Measurements from ENCODE around the gene GPA33. TPM values are rescaled to one million over a fixed set of nuclear protein-coding genes. Genes with fewer than 3 reads are reported as not detected.
A peak's percentile ranks its signal among the peaks of the same experiment; 100 is the strongest.

GPA33 gene, protein sequence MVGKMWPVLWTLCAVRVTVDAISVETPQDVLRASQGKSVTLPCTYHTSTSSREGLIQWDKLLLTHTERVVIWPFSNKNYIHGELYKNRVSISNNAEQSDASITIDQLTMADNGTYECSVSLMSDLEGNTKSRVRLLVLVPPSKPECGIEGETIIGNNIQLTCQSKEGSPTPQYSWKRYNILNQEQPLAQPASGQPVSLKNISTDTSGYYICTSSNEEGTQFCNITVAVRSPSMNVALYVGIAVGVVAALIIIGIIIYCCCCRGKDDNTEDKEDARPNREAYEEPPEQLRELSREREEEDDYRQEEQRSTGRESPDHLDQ
- 1 to 10 TPM; 2.9 to 4.6 (median 4.5) TPM for total RNA-seq
- total RNA-seq (2013): 2.1 TPM

GRCh38 chr1:167090314-167090942, at the start of gene GPA33:
TSS of gene GPA33 (minus strand) at chr1:167090377. CDS start at chr1:167090287, 90 bp downstream.
- intact Hi-C loops (cut with micrococcal nuclease): loop anchor here (2.0 kb wide), 1 partner anchor 14 kb away; no protein-coding TSS in a partner anchor
- Histone ChIP-seq H3K27ac (ENCODE audit: low read length) (peak within 1 kb of the TSS; percentile 86), H3K4me1 (ENCODE audit: control insufficient read depth, insufficient read depth, low read length) (peaks cover 21% of the 10 kb centered on the region), H3K9me3 (ENCODE audit: control insufficient read depth, insufficient read depth, low read length) (no peaks in the 10 kb centered on the region), H3K27me3 (ENCODE audit: control insufficient read depth, insufficient read depth, low read length) (no peaks in the 10 kb centered on the region), H3K4me3 (ENCODE audit: low read length) (no peak within 1 kb of the TSS), H3K36me3 (ENCODE audit: control insufficient read depth, insufficient read depth, low read length) (no peaks in the 10 kb centered on the region)
- peak within 1 kb of the TSS; percentile 80 for H3K4me3 Mint-ChIP-seq
- peaks cover 32 to 35% of the 10 kb centered on the region in 2 donors for H3K4me1 Mint-ChIP-seq
- H3K9me3 Mint-ChIP-seq: no peaks in the 10 kb centered on the region
- ATAC-seq: peak; percentile 91 to 93 (median 91)
- H3K27me3 Mint-ChIP-seq (ENCODE audit: low read depth in 2 of 2): no peaks in the 10 kb centered on the region
- TF ChIP-seq CTCF (IDR thresholded peaks at IDR 0.05): no peak
- peak within 1 kb of the TSS; percentile 98 for H3K27ac Mint-ChIP-seq
- peak in 1 of 2 donors; percentile 75 for DNase-seq
- no peaks in the 10 kb centered on the region for H3K36me3 Mint-ChIP-seq
- no CpG with 5 or more reads among the region's 1 CpG for WGBS (ENCODE audit: insufficient coverage)

- H3K4me1 ChIP-seq (ENCODE audit: control insufficient read depth, insufficient read depth, low read length): no peaks in the 10 kb centered on the region
- intact Hi-C loops (cut with micrococcal nuclease): no loop called here
- Mint-ChIP-seq H3K36me3 (no peaks in the 10 kb centered on the region), H3K4me3 (no peak overlapping the region), H3K4me1 (no peaks in the 10 kb centered on the region), H3K27ac (no peak overlapping the region), H3K9me3 (no peaks in the 10 kb centered on the region), H3K27me3 (ENCODE audit: low read depth in 2 of 2) (peaks cover 29 to 62% of the 10 kb centered on the region in 2 donors)
- H3K9me3 ChIP-seq (ENCODE audit: control insufficient read depth, insufficient read depth, low read length): no peaks in the 10 kb centered on the region
- no peak overlapping the region for H3K27ac ChIP-seq (ENCODE audit: low read length)
- TF ChIP-seq CTCF (IDR thresholded peaks at IDR 0.05): no peak
- WGBS (ENCODE audit: insufficient coverage): 90% methylated on average over 1 of the region's 1 CpG
- no peaks in the 10 kb centered on the region for H3K36me3 ChIP-seq (ENCODE audit: control insufficient read depth, insufficient read depth, low read length)
- H3K4me3 ChIP-seq (ENCODE audit: low read length): no peak overlapping the region
- H3K27me3 ChIP-seq (ENCODE audit: control insufficient read depth, insufficient read depth, low read length): no peaks in the 10 kb centered on the region
- DNase-seq (no peak), ATAC-seq (no peak)
Observed at GRCh38 chr1:167138703-167139102, 48.5 kb upstream of the GPA33 start.

- no peaks in the 10 kb centered on the region for H3K36me3 Mint-ChIP-seq
- DNase-seq (no peak), ATAC-seq (no peak)
- H3K27ac Mint-ChIP-seq: no peak overlapping the region
- Histone ChIP-seq H3K27me3 (ENCODE audit: control insufficient read depth, insufficient read depth, low read length) (no peaks in the 10 kb centered on the region), H3K9me3 (ENCODE audit: control insufficient read depth, insufficient read depth, low read length) (no peaks in the 10 kb centered on the region), H3K4me1 (ENCODE audit: control insufficient read depth, insufficient read depth, low read length) (no peaks in the 10 kb centered on the region), H3K4me3 (ENCODE audit: low read length) (no peak overlapping the region), H3K27ac (ENCODE audit: low read length) (no peak overlapping the region), H3K36me3 (ENCODE audit: control insufficient read depth, insufficient read depth, low read length) (no peaks in the 10 kb centered on the region)
- peaks cover 28 to 59% of the 10 kb centered on the region in 2 donors for H3K27me3 Mint-ChIP-seq (ENCODE audit: low read depth in 2 of 2)
- 90% methylated on average over 3 of the region's 3 CpGs for WGBS (ENCODE audit: insufficient coverage)
- no peak for TF ChIP-seq CTCF (IDR thresholded peaks at IDR 0.05)
- no peak overlapping the region for H3K4me3 Mint-ChIP-seq
- intact Hi-C loops (cut with micrococcal nuclease): no loop called here
- H3K9me3 Mint-ChIP-seq: no peaks in the 10 kb centered on the region
- H3K4me1 Mint-ChIP-seq: no peaks in the 10 kb centered on the region
Observed at GRCh38 chr1:167137793-167138510, 47.8 kb upstream of the GPA33 start.
